Measurements from ENCODE around the gene PLK3. TPM values are rescaled to one million over a fixed set of nuclear protein-coding genes. Genes with fewer than 3 reads are reported as not detected.
A peak's percentile ranks its signal among the peaks of the same experiment; 100 is the strongest.

PLK3 gene
- total and polyA plus RNA-seq, 2 experiments from 2014 or later, result 9.5 to 12.4 TPM

DNA sequence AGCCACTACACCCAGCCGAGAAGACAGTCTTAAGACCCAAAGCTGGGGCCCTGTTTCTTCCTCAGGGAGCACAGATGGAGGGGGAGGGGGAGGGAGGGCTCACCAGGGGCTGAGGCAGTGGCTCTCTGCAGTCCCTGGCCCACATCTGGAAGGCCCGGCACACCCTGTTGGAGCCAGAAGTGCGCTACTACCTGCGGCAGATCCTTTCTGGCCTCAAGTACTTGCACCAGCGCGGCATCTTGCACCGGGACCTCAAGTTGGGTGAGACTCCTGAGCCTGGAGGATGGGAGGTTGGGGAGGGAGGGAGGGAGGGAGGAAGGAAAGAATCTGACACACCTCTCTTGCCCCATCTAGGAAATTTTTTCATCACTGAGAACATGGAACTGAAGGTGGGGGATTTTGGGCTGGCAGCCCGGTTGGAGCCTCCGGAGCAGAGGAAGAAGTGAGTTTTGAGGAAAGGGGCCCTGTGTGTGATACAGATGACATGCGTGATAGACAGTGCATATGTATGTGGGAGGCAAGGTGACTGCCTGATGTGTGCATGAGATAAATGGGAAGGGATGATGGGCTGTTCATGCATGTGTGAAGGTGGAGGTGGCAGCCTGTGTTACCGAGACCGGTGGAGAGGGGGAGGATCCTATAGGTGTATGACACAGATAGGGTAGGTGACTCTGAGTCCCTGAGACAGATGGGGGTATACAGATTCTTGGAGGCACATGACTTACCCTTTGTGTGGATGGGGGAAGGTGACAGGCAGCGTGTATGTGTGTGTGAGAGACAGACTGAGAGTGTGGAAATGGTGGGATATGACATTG, 1.5 kb downstream of the PLK3 start:
- peaks cover 11% of the 10 kb centered on the region for H3K4me1 ChIP-seq (ENCODE audit: low read depth)
- no peaks in the 10 kb centered on the region for H3K27me3 ChIP-seq
- H3K36me3 ChIP-seq, result peaks cover 6% of the 10 kb centered on the region
- DNase-seq (ENCODE audit: low read depth in 1 of 2, low spot score in 1 of 2), result peak in 1 of 2 donors; percentile 42
- no peak overlapping the region for H3K4me3 ChIP-seq
- no peaks in the 10 kb centered on the region for H3K9me3 ChIP-seq (ENCODE audit: low read depth)
- no peak for TF ChIP-seq CTCF (IDR thresholded peaks at IDR 0.05; ENCODE audit: low read depth, low read length)
- H3K27ac ChIP-seq, result peak overlapping the region; percentile 53

DNA sequence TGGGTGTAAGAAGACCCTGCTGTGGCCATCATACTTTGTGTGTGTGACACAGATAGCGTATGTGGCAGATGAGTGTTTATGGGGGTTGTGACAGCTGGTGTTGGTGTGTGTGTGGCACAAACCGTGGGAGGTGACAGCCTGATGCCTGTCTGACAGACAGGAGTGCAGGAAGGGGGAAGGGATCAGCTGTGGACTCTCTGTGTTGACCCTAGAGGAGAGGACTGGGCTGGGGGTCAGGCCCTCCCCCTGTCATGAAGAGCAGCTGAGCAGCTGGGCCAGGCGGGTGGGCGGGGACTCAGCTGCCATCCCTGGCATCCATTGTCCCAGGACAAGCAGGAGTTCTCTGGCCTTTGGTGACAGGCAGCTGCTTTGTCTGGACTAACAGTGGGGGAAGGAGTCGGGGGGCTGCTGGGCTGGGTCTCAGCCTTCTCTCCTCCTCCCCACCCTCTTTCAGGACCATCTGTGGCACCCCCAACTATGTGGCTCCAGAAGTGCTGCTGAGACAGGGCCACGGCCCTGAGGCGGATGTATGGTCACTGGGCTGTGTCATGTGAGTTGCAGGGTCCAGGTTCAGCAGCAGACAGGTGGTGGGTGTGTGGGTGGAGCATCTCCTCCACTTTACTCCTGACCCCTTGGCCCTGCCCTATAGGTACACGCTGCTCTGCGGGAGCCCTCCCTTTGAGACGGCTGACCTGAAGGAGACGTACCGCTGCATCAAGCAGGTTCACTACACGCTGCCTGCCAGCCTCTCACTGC, 2.3 kb downstream of the PLK3 start:
- no peak for DNase-seq (ENCODE audit: low read depth in 1 of 2, low spot score in 1 of 2)
- TF ChIP-seq CTCF (IDR thresholded peaks at IDR 0.05; ENCODE audit: low read depth, low read length), result no peak
- peaks cover 17% of the 10 kb centered on the region for H3K4me1 ChIP-seq (ENCODE audit: low read depth)
- H3K36me3 ChIP-seq, result peaks cover 6% of the 10 kb centered on the region
- H3K27ac ChIP-seq, result peak overlapping the region; percentile 53
- H3K9me3 ChIP-seq (ENCODE audit: low read depth), result no peaks in the 10 kb centered on the region
- H3K27me3 ChIP-seq, result no peaks in the 10 kb centered on the region
- no peak overlapping the region for H3K4me3 ChIP-seq

GRCh38 chr1:44803062-44803311, 2.8 kb downstream of the PLK3 start:
- Histone ChIP-seq H3K9me3 (ENCODE audit: low read depth) (no peaks in the 10 kb centered on the region), H3K27ac (peak overlapping the region; percentile 53), H3K4me1 (ENCODE audit: low read depth) (peaks cover 22% of the 10 kb centered on the region), H3K36me3 (peaks cover 6% of the 10 kb centered on the region), H3K27me3 (no peaks in the 10 kb centered on the region), H3K4me3 (no peak overlapping the region)
- no peak for TF ChIP-seq CTCF (IDR thresholded peaks at IDR 0.05; ENCODE audit: low read depth, low read length)
- DNase-seq (ENCODE audit: low read depth in 1 of 2, low spot score in 1 of 2), result no peak

- H3K36me3 ChIP-seq, result peaks cover 6% of the 10 kb centered on the region
- no peaks in the 10 kb centered on the region for H3K27me3 ChIP-seq
- peak overlapping the region; percentile 53 for H3K27ac ChIP-seq
- TF ChIP-seq CTCF (IDR thresholded peaks at IDR 0.05; ENCODE audit: low read depth, low read length), result no peak
- DNase-seq (ENCODE audit: low read depth in 1 of 2, low spot score in 1 of 2), result no peak
- no peak overlapping the region for H3K4me3 ChIP-seq
- H3K4me1 ChIP-seq (ENCODE audit: low read depth), result peaks cover 27% of the 10 kb centered on the region
- H3K9me3 ChIP-seq (ENCODE audit: low read depth), result no peaks in the 10 kb centered on the region
Measured at GRCh38 chr1:44803312-44804095, 3.3 kb downstream of the PLK3 start.

- no peak overlapping the region for H3K4me3 ChIP-seq
- TF ChIP-seq CTCF (IDR thresholded peaks at IDR 0.05; ENCODE audit: low read depth, low read length), result no peak
- H3K27ac ChIP-seq, result no peak overlapping the region
- no peaks in the 10 kb centered on the region for H3K27me3 ChIP-seq
- peaks cover 35% of the 10 kb centered on the region for H3K4me1 ChIP-seq (ENCODE audit: low read depth)
- peaks cover 6% of the 10 kb centered on the region for H3K36me3 ChIP-seq
- no peaks in the 10 kb centered on the region for H3K9me3 ChIP-seq (ENCODE audit: low read depth)
- DNase-seq (ENCODE audit: low read depth in 1 of 2, low spot score in 1 of 2), result no peak
Measured at GRCh38 chr1:44805311-44806024, 5.3 kb downstream of the PLK3 start.
